ENCODE data around the gene TTC3. TPM values are rescaled to one million over a fixed set of nuclear protein-coding genes. Genes with fewer than 3 reads are reported as not detected.

The TTC3 gene
- total and polyA plus RNA-seq, 9 of the 15 experiments (the other 6 are each of a cell fraction or from before 2014, with no cell fraction given) = 17.5 to 92.0 (median 59.5) TPM

DNA sequence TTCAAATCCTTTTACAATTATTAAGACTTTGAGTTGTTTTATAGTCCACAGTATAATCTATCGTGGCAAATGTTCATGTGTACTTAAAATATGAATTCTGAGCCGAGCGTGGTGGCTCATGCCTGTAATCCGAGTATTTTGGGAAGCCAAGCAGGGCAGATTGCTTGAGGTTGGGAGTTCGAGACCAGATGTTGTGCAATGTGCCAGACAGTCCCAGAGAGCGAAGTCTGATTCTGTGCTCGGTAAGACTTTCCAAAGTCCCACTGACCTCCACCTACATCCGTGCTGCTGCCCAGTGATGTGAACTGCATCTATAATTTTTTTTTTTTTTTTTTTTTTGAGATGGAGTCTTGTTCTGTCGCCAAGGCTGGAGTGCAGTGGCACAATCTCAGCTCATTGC, 141.9 kb downstream of the TTC3 start:
- Histone ChIP-seq H3K4me3 (no peak overlapping the region), H3K4me2 (ENCODE audit: insufficient read depth, low read length) (no peak overlapping the region), H3K9me1 (ENCODE audit: control insufficient read depth, insufficient read depth, low read length) (no peaks in the 10 kb centered on the region), H3K4me1 (replicated peaks in 1 of 2; ENCODE audit: control insufficient read depth in 2 of 2, insufficient read depth in 2 of 2, low read length in 2 of 2) (no peaks in the 10 kb centered on the region; a peak in 1 of 5 replicates), H3K27me3 (ENCODE audit: control insufficient read depth in 2 of 2, insufficient read depth in 2 of 2, low read length in 2 of 2) (no peaks in the 10 kb centered on the region), H3K36me3 (ENCODE audit: control insufficient read depth, insufficient read depth, low read length) (no peaks in the 10 kb centered on the region), H3K9ac (ENCODE audit: insufficient read depth in 1 of 2, low read depth in 2 of 2, low read length in 2 of 2) (no peak overlapping the region), H3K79me2 (ENCODE audit: control insufficient read depth, insufficient read depth, low read length) (no peaks in the 10 kb centered on the region), H2AFZ (ENCODE audit: low read depth, low read length) (no peak overlapping the region), H4K20me1 (replicated peaks; ENCODE audit: control insufficient read depth, insufficient read depth, low read length) (no peaks in the 10 kb centered on the region), H3K27ac (ENCODE audit: extremely low read depth, low read depth, low read length) (no peak overlapping the region), H3K9me3 (replicated peaks; ENCODE audit: control insufficient read depth, insufficient read depth, low read depth, low read length) (no peaks in the 10 kb centered on the region)
- ATAC-seq (no peak), DNase-seq (ENCODE audit: extremely low read depth in 1 of 4, low spot score in 3 of 4) (no peak), FAIRE-seq (no peak)
- POLR2A ChIA-PET = no interaction called here
- CTCF ChIA-PET (ENCODE audit: low intra/inter-chr PET ratio) = no interaction called here
- intact Hi-C loops (cut with micrococcal nuclease) (no loop called here), in situ Hi-C loops (cut with MboI) (no loop called here)
- WGBS (ENCODE audit: insufficient coverage, low coverage, missing lambda C conversion rate) = 56% methylated on average over 8 of the region's 9 CpGs
- TF ChIP-seq, protein P1, sequence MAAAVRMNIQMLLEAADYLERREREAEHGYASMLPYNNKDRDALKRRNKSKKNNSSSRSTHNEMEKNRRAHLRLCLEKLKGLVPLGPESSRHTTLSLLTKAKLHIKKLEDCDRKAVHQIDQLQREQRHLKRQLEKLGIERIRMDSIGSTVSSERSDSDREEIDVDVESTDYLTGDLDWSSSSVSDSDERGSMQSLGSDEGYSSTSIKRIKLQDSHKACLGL (CRISPR knock-in tag; IDR thresholded peaks at IDR 0.05; ENCODE audit: borderline replicate concordance, poor library complexity, severe bottlenecking) = no peak
- TF ChIP-seq NCOA4 (IDR thresholded peaks at IDR 0.05; ENCODE audit: partially characterized antibody) (no peak), CEBPG (CRISPR knock-in tag; IDR thresholded peaks at IDR 0.05) (no peak), CEBPG (tag; conservative IDR thresholded peaks at IDR 0.05 in 1 of 2, IDR thresholded peaks at IDR 0.05 in 1 of 2) (0 out of 4 replicates have a peak, but pooled peaks of 1 of the 2 experiments have one; percentile 10)
- no TSS peak for BruUV-seq (replicated peaks)
